ENCODE measurements around the gene PNPLA7. TPM values are rescaled to one million over a fixed set of nuclear protein-coding genes. Genes with fewer than 3 reads are reported as not detected.

PNPLA7 gene
- total and polyA plus RNA-seq, 2 of the 4 experiments (the other 2 are of a cell fraction), result under 0.01 to 0.89 TPM

GRCh38 chr9:137505421-137506140 lies 44.6 kb downstream of the PNPLA7 start:
- Histone ChIP-seq H3K27me3 (ENCODE audit: control insufficient read depth, insufficient read depth, low read length) (no peaks in the 10 kb centered on the region; the same call in 1 of the 2 replicates), H3K79me1 (ENCODE audit: low read depth in 1 of 2, low read length in 2 of 2) (no peaks in the 10 kb centered on the region), H2BK15ac (ENCODE audit: low read depth, low read length) (no peak overlapping the region), H2BK5ac (ENCODE audit: low read depth, low read length, poor library complexity, severe bottlenecking) (no peak overlapping the region), H2BK20ac (ENCODE audit: low read depth, low read length) (no peak overlapping the region), H3K9me1 (ENCODE audit: insufficient read depth, low read length) (no peaks in the 10 kb centered on the region), H4K5ac (ENCODE audit: low read depth, low read length) (no peak overlapping the region), H3K14ac (replicated peaks; ENCODE audit: low read depth, low read length) (no peak overlapping the region), H3K4me2 (ENCODE audit: low read depth, low read length) (no peak overlapping the region), H2AK9ac (replicated peaks; ENCODE audit: low read depth, low read length, poor library complexity) (no peak overlapping the region), H3K36me3 (ENCODE audit: control insufficient read depth, insufficient read depth, low read length) (no peaks in the 10 kb centered on the region), H3K4ac (ENCODE audit: low read depth, low read length) (no peak overlapping the region), H3K27ac (ENCODE audit: insufficient read depth, low read length) (no peak overlapping the region), H3K9ac (ENCODE audit: low read depth, low read length) (no peak overlapping the region), H4K20me1 (ENCODE audit: insufficient read depth, low read length) (no peaks in the 10 kb centered on the region), H3K4me1 (ENCODE audit: control insufficient read depth, insufficient read depth, low read length) (no peaks in the 10 kb centered on the region), H3K23ac (ENCODE audit: low read depth, low read length) (no peak overlapping the region), H3K9me3 (ENCODE audit: control insufficient read depth, insufficient read depth, low read length) (peaks cover 2% of the 10 kb centered on the region; the same call in 1 of the 2 replicates), H4K8ac (ENCODE audit: low read depth in 2 of 2, low read length in 2 of 2) (no peak overlapping the region), H3K4me3 (ENCODE audit: insufficient read depth, low read depth, low read length) (no peak overlapping the region), H3K56ac (ENCODE audit: extremely low read depth, insufficient read depth, low read length) (no peak overlapping the region), H2AFZ (replicated peaks; ENCODE audit: low read length, poor library complexity) (no peak overlapping the region), H2AK5ac (ENCODE audit: low read depth, low read length) (no peak overlapping the region), H4K91ac (ENCODE audit: insufficient read depth, low read depth, low read length) (no peak overlapping the region), H2BK120ac (ENCODE audit: low read depth, low read length) (no peak overlapping the region), H3K18ac (ENCODE audit: low read depth, low read length) (no peak overlapping the region)
- ATAC-seq (ENCODE audit: low read depth) (no peak), DNase-seq (no peak)
- TF ChIP-seq SMC3 (IDR thresholded peaks at IDR 0.05; ENCODE audit: low read depth, low read length), result no peak
- TF ChIP-seq RFX5 (IDR thresholded peaks at IDR 0.05; ENCODE audit: low read depth, low read length), result no peak
- no peak for TF ChIP-seq MXI1 (IDR thresholded peaks at IDR 0.05; ENCODE audit: borderline replicate concordance, low read depth, low read length)
- no peak for TF ChIP-seq NFE2L2 (IDR thresholded peaks at IDR 0.05; ENCODE audit: low read depth, low read length)
- no peak for TF ChIP-seq POLR2A (IDR thresholded peaks at IDR 0.05; ENCODE audit: low read depth, low read length)
- TF ChIP-seq CEBPB (IDR thresholded peaks at IDR 0.05; ENCODE audit: low read depth, low read length), result no peak
- no peak for TF ChIP-seq CTCF (conservative IDR thresholded peaks at IDR 0.05; ENCODE audit: low read depth, low read length)
- BruUV-seq (replicated peaks), result no TSS peak
- in situ Hi-C loops (cut with MboI; ENCODE audit: low sequenced_read_pairs), result no loop called here
- intact Hi-C loops (cut with micrococcal nuclease), result no loop called here
- CTCF ChIA-PET, result interaction anchor here (0.6 kb wide), 1 partner anchor 18 kb away, joined by 5 read pairs; no protein-coding TSS in a partner anchor
- WGBS, 2 experiments (ENCODE audit: extremely low coverage in 2 of 2, insufficient read length in 1 of 2), result 86% methylated on average over 14 of the region's 28 CpGs; no CpG with 5 or more reads in 1 of the 2 experiments
- dilution Hi-C loops (cut with HindIII; ENCODE audit: low sequenced_read_pairs, unreplicated experiment), result no loop called here
- POLR2A ChIA-PET (ENCODE audit: unreplicated experiment), result no interaction called here

All from IMR-90 (cell line).